Measurements from ENCODE around the gene SRRM5. TPM values are rescaled to one million over a fixed set of nuclear protein-coding genes. Genes with fewer than 3 reads are reported as not detected.

SRRM5 gene
- total and polyA plus RNA-seq, 2 of the 13 experiments (the other 11 are each of a cell fraction or from before 2014, with no cell fraction given) = 0.11 to 0.16 TPM

- TF ChIP-seq ATF5 (CRISPR knock-in tag; IDR thresholded peaks at IDR 0.05; ENCODE audit: low read depth) (no peak), IKZF4 (CRISPR knock-in tag; IDR thresholded peaks at IDR 0.05; ENCODE audit: borderline replicate concordance, low read depth, not compliant biosample characterization) (no peak), JUNB (CRISPR knock-in tag; IDR thresholded peaks at IDR 0.05; ENCODE audit: borderline replicate concordance) (no peak), SYNCRIP (IDR thresholded peaks at IDR 0.05; ENCODE audit: insufficient read depth, low read depth, low read length) (no peak), NFIB (CRISPR knock-in tag; IDR thresholded peaks at IDR 0.05; ENCODE audit: borderline replicate concordance) (no peak), ZFP36L1 (CRISPR knock-in tag; IDR thresholded peaks at IDR 0.05) (no peak), NFATC3 (CRISPR knock-in tag; IDR thresholded peaks at IDR 0.05) (no peak), ZNF589 (CRISPR knock-in tag; conservative IDR thresholded peaks at IDR 0.05) (no peak), SNAI1 (CRISPR knock-in tag; IDR thresholded peaks at IDR 0.05; ENCODE audit: borderline replicate concordance) (no peak), SNAPC4 (CRISPR knock-in tag; IDR thresholded peaks at IDR 0.05) (no peak), AGO1 (IDR thresholded peaks at IDR 0.05; ENCODE audit: low read depth, low read length, poor library complexity, severe bottlenecking) (no peak), NAIF1 (CRISPR knock-in tag; IDR thresholded peaks at IDR 0.05; ENCODE audit: borderline replicate concordance) (no peak)
- TF ChIP-seq, protein P1, sequence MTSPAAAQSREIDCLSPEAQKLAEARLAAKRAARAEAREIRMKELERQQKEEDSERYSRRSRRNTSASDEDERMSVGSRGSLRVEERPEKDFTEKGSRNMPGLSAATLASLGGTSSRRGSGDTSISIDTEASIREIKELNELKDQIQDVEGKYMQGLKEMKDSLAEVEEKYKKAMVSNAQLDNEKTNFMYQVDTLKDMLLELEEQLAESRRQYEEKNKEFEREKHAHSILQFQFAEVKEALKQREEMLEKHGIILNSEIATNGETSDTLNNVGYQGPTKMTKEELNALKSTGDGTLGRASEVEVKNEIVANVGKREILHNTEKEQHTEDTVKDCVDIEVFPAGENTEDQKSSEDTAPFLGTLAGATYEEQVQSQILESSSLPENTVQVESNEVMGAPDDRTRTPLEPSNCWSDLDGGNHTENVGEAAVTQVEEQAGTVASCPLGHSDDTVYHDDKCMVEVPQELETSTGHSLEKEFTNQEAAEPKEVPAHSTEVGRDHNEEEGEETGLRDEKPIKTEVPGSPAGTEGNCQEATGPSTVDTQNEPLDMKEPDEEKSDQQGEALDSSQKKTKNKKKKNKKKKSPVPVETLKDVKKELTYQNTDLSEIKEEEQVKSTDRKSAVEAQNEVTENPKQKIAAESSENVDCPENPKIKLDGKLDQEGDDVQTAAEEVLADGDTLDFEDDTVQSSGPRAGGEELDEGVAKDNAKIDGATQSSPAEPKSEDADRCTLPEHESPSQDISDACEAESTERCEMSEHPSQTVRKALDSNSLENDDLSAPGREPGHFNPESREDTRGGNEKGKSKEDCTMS (CRISPR knock-in tag; conservative IDR thresholded peaks at IDR 0.05) = no peak
- TF ChIP-seq, protein P2, sequence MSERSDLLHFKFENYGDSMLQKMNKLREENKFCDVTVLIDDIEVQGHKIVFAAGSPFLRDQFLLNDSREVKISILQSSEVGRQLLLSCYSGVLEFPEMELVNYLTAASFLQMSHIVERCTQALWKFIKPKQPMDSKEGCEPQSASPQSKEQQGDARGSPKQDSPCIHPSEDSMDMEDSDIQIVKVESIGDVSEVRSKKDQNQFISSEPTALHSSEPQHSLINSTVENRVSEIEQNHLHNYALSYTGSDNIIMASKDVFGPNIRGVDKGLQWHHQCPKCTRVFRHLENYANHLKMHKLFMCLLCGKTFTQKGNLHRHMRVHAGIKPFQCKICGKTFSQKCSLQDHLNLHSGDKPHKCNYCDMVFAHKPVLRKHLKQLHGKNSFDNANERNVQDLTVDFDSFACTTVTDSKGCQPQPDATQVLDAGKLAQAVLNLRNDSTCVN (CRISPR knock-in tag; IDR thresholded peaks at IDR 0.05; ENCODE audit: borderline replicate concordance) = no peak
Measured at GRCh38 chr19:43651758-43652545, 40.1 kb downstream of the SRRM5 start (continued).

All from HepG2 (cell line).